PC-3 (cell line): Measurements from ENCODE around the gene ADRB2.

Experiments used
- EZH2phosphoT487 ChIP-seq: fragments of 300-600 bp; sonication (generic); IDR thresholded peaks from 2 replicates; pipeline ENCODE4 v1.6.1; 2018; ENCODE audit warnings: mild to moderate bottlenecking, antibody characterized with exemption, low read length, borderline replicate concordance
- TF ChIP-seq, protein P1 (sequence below): fragments of 300-600 bp; sonication (generic); conservative IDR thresholded peaks from 2 replicates; pipeline ENCODE4 v1.5.1; 2017; ENCODE audit warnings: antibody characterized with exemption, low read depth, mild to moderate bottlenecking, low read length

DNA sequence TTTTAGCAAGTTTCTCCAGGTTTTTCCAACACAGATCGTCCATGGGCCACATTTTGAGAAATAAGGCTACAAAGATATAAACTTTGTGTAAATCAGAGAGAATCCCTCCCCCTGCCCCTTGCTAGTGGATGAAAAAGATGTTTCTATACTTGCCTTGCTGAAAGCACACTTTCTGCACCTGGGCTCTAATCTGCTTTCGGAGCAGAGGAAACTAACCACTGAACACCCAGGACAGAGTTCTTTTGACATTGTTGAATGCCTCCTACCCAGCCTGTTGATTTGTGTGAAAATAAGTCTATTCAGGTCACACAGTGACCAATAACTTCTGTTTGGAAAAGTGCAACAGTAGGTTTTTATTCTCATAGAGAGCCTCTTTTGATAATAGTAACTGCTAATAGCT is 7.5 kb downstream of the ADRB2 start:
- TF ChIP-seq, protein P1, sequence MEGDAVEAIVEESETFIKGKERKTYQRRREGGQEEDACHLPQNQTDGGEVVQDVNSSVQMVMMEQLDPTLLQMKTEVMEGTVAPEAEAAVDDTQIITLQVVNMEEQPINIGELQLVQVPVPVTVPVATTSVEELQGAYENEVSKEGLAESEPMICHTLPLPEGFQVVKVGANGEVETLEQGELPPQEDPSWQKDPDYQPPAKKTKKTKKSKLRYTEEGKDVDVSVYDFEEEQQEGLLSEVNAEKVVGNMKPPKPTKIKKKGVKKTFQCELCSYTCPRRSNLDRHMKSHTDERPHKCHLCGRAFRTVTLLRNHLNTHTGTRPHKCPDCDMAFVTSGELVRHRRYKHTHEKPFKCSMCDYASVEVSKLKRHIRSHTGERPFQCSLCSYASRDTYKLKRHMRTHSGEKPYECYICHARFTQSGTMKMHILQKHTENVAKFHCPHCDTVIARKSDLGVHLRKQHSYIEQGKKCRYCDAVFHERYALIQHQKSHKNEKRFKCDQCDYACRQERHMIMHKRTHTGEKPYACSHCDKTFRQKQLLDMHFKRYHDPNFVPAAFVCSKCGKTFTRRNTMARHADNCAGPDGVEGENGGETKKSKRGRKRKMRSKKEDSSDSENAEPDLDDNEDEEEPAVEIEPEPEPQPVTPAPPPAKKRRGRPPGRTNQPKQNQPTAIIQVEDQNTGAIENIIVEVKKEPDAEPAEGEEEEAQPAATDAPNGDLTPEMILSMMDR = no peak
- no peak for TF ChIP-seq EZH2phosphoT487
